ENCODE data around the gene FHOD3.

DNA sequence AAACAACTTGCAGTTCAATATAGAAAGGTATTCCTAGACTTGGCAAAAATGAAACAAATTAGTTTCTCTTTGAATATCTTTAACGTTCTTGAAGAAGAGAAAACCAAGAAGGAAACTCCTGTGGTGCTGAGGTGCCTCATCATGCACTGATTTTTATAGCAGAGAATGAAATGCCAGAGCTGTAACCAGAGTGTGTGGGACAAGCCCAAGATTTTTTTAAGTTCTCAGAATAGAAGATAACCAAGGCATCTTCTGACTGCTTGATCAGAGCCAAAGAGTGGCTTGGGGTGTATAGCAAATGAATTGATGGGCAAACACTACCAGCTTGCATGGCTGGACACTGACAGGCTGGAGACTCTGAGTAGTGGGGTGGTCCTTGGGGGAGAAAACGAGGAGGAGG, 7.9 kb downstream of the FHOD3 start:
- TF ChIP-seq CTCF (IDR thresholded peaks at IDR 0.05) (no peak), POLR2A (IDR thresholded peaks at IDR 0.05) (no peak), EP300 (IDR thresholded peaks at IDR 0.05) (no peak)
